Measurements from ENCODE around the gene GPR176.

Gene GPR176

DNA sequence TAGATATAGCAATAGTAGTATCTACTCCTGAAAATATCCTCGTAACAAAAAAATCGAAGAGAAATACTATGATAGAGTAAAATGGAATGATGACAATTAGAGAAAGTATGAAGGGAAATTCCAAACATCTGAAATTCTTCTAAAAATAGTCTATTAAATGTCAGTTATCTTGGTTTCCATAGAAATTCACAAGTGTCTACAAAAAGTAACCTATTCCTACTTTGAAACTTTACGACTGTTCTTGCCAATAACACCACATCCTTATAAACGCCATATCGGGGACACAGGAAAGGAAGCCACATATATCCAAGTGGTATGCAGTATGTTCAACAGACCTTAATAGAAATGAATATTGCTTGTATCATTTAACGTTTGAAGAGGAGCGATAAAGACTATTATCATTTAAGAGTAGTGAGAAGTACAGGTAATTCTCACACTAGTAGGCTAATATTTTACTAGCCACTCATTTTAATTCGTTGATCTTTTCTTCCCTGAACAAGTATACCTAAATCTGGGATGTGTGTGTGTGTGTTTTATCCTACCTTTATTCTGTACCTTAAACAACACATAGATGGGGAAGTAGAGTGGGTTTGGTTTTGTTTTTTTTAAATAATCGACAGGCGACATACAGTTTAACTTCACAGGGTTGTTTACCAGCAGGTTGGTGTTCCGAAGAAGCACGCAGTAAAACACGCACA lies 1.2 kb downstream of the GPR176 start:
- peak overlapping the region; percentile 79 for H3K4me3 ChIP-seq (ENCODE audit: low read depth, low read length)
- DNase-seq (ENCODE audit: low read depth), result peak; percentile 87

DNA sequence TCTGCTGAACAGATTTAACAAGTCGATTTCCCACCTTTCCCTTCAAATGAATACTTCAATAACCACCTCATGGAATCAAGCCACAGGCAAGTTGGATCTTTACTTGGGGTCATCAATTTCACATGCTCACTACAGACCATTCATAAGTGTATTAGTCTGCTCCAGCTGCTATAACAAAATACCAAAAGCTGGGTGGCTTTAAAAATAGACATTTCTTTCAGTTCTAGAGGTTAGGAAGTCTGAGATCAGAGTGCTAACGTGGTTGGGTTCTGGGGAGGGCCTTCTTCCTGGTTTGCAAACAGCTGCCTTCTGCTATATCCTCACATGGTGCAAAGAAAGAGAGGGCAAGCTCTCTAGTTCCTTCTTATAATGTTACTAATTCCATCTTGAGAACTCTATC lies 5.1 kb downstream of the GPR176 start:
- TF ChIP-seq, protein P1, sequence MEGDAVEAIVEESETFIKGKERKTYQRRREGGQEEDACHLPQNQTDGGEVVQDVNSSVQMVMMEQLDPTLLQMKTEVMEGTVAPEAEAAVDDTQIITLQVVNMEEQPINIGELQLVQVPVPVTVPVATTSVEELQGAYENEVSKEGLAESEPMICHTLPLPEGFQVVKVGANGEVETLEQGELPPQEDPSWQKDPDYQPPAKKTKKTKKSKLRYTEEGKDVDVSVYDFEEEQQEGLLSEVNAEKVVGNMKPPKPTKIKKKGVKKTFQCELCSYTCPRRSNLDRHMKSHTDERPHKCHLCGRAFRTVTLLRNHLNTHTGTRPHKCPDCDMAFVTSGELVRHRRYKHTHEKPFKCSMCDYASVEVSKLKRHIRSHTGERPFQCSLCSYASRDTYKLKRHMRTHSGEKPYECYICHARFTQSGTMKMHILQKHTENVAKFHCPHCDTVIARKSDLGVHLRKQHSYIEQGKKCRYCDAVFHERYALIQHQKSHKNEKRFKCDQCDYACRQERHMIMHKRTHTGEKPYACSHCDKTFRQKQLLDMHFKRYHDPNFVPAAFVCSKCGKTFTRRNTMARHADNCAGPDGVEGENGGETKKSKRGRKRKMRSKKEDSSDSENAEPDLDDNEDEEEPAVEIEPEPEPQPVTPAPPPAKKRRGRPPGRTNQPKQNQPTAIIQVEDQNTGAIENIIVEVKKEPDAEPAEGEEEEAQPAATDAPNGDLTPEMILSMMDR (conservative IDR thresholded peaks at IDR 0.05; ENCODE audit: low read depth, low read length), result no peak
- no peak for DNase-seq (ENCODE audit: low read depth)
- no peak overlapping the region for H3K4me3 ChIP-seq (ENCODE audit: low read depth, low read length)

More for the DNA sequence above, 1.2 kb downstream of the GPR176 start:
- TF ChIP-seq, protein P1 (conservative IDR thresholded peaks at IDR 0.05; ENCODE audit: low read depth, low read length), result no peak

DNA sequence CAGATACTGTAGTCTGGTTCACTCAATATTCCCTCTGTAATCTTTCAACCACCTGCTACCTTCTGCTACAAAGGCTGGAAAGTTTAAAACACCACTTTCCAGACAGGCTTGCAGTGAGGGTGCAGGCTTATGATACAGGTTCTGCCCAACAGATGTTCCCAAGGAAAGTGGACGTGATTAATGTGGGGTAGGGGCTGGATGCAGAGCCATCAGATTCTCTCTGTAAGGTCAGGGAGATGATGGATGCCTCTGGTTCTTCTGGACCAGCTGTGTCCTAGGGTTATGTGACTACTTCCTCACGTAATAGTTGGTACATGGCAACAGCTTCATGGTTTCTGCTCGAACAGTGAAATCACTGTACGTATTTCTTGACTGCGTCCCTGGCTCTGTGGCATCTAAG lies 11.1 kb downstream of the GPR176 start:
- no peak overlapping the region for H3K4me3 ChIP-seq (ENCODE audit: low read depth, low read length)
- TF ChIP-seq, protein P1 (conservative IDR thresholded peaks at IDR 0.05; ENCODE audit: low read depth, low read length), result no peak
- DNase-seq (ENCODE audit: low read depth), result no peak

DNA sequence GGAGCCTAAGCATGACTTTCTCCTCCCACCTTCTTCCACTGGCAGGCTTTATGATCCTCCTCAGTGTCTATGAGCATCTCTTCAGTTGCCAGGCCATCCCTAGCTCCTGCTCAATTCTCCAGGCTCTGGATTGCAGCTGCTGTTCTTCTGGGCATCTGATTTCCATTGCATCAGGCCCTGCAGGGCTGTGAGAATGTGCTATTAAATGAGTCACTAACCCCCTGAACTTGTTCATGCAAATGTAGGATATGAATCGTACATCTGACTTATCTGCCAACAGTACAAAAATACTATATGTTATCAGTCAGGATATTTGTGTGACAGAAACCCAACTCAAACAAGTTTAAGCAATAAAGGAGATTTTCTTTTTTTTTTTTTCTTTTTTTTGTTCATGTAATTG lies 11.9 kb downstream of the GPR176 start:
- TF ChIP-seq, protein P1 (conservative IDR thresholded peaks at IDR 0.05; ENCODE audit: low read depth, low read length), result no peak
- DNase-seq (ENCODE audit: low read depth), result peak; percentile 93
- no peak overlapping the region for H3K4me3 ChIP-seq (ENCODE audit: low read depth, low read length)

DNA sequence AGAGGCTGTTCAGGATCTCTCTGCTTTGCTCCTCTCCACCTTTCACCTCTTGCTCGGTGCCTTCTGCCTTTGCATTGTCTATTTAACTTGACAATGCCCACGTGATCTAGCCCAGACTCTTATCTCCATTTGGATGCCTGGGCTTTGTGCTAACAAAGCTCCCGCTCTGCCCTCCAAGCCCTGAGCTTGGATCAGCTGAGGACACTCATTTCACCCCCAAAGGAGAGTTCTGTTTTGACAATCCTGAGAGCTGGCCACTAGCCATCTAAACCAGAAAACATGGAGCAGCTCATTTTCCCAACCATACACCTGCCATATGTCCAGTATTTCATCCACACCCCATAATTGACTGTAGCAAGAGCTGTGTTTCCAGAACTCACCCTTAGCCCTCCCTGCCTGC lies 12.8 kb downstream of the GPR176 start:
- no peak for DNase-seq (ENCODE audit: low read depth)

DNA sequence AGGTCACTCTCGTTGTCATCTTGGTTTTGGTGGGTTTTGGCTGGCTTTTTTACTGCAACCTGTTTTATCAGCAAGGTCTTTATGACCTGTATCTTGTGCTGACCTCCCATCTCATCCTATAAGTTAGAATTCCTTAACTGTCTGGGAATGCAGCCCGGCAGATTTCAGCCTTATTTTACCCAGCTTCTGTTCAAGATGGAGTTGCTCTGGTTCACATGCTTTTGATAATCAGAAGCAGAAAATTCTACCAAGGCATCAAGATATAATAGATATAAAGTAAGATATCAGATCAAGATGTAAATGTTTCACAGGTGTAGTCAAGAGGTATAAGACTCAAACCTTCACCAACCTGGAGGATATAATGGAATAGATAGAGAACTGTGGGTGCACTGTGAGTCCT lies 16.0 kb downstream of the GPR176 start:
- no peak overlapping the region for H3K4me3 ChIP-seq (ENCODE audit: low read depth, low read length)
- DNase-seq (ENCODE audit: low read depth), result no peak
- TF ChIP-seq, protein P1 (conservative IDR thresholded peaks at IDR 0.05; ENCODE audit: low read depth, low read length), result no peak

More for the DNA sequence above, 12.8 kb downstream of the GPR176 start:
- no peak overlapping the region for H3K4me3 ChIP-seq (ENCODE audit: low read depth, low read length)
- TF ChIP-seq, protein P1 (conservative IDR thresholded peaks at IDR 0.05; ENCODE audit: low read depth, low read length), result no peak

DNA sequence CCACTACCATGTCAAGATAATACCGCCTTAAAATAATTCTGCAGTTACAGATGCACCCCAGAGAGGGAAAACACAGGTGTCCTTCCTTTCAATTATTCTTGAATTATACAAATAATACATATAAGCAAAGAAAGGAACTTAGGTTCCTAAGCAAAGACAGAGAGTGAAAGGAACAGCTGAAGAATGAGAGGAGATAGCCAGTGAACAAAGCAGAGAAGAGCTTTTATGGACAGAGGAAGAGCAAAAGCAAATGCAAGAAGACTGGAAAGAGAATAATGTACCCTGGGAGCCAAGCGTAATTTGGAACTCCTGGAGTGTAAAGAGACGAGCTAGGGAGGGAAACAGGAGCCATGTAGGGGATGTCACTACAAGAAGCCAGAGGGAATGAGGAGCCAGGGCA lies 21.7 kb downstream of the GPR176 start:
- no peak for DNase-seq (ENCODE audit: low read depth)
- TF ChIP-seq, protein P1 (conservative IDR thresholded peaks at IDR 0.05; ENCODE audit: low read depth, low read length), result no peak
- H3K4me3 ChIP-seq (ENCODE audit: low read depth, low read length), result no peak overlapping the region

Measured in choroid plexus epithelial cell (primary cell).